ENCODE measurements around the gene LIPE.

Gene LIPE

GRCh38 chr19:42394751-42395150, 32.4 kb downstream of the LIPE start:
- H3K4me2 ChIP-seq (ENCODE audit: low read length), result no peak overlapping the region
- no peak overlapping the region for H3K4me3 ChIP-seq (ENCODE audit: low read length)
- H3K9me3 ChIP-seq (ENCODE audit: control insufficient read depth, insufficient read depth, low read length), result no peaks in the 10 kb centered on the region
- peaks cover 18% of the 10 kb centered on the region for H3K4me1 ChIP-seq (ENCODE audit: control insufficient read depth, low read length)
- no peaks in the 10 kb centered on the region for H4K20me1 ChIP-seq (ENCODE audit: control insufficient read depth, insufficient read depth, low read depth, low read length)
- 0 out of 2 replicates have a peak, but pooled peaks cover 3% of the 10 kb centered on the region for H3F3A ChIP-seq (ENCODE audit: control insufficient read depth, insufficient read depth)
- H3K27me3 ChIP-seq (ENCODE audit: control insufficient read depth, low read length), result peaks cover 12% of the 10 kb centered on the region
- TF ChIP-seq EZH2phosphoT487 (IDR thresholded peaks at IDR 0.05; ENCODE audit: borderline replicate concordance, low read length), result no peak
- no peak for TF ChIP-seq CTCF (IDR thresholded peaks at IDR 0.05; ENCODE audit: low read depth, low read length, poor library complexity, severe bottlenecking)
- peaks cover 12% of the 10 kb centered on the region for H3K79me2 ChIP-seq (ENCODE audit: control insufficient read depth, low read length)
- H3K9me2 ChIP-seq (replicated peaks; ENCODE audit: control insufficient read depth, low read length), result no peaks in the 10 kb centered on the region
- no peaks in the 10 kb centered on the region; the same call in 1 of the 2 replicates for H3K36me3 ChIP-seq (ENCODE audit: control insufficient read depth, low read length)
- H3K27ac ChIP-seq (ENCODE audit: low read depth, low read length), result no peak overlapping the region

DNA sequence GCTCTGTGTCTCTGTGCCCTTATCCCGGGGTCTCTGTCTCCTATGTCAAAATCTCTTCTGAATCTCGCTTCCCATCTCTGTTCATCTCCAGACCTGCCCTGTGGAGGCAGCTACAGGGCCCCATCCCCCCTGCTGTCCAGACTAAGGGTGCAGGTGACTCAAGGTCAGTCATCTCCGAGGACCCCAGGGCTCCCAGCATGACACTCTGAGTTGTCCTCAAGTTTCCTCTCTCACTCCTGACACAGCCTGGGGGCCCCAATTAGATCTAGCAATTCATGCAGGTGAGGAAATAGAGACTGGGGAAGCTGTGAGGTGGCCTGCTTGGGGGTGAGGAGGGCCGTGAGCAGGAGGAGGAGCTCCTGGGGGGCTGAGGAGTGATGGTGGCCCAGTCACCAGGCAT, 35.0 kb downstream of the LIPE start:
- no peaks in the 10 kb centered on the region for H4K20me1 ChIP-seq (ENCODE audit: control insufficient read depth, insufficient read depth, low read depth, low read length)
- no peaks in the 10 kb centered on the region; the same call in 1 of the 2 replicates for H3K36me3 ChIP-seq (ENCODE audit: control insufficient read depth, low read length)
- H3K79me2 ChIP-seq (ENCODE audit: control insufficient read depth, low read length), result peaks cover 1% of the 10 kb centered on the region

GRCh38 chr19:42389899-42390298, 37.3 kb downstream of the LIPE start, which contains the start of gene CNFN:
Gene CNFN (minus strand): TSS chr19:42390297. CDS start chr19:42389037, 1,260 bp downstream.
- Histone ChIP-seq H3K9me2 (replicated peaks; ENCODE audit: control insufficient read depth, low read length) (no peaks in the 10 kb centered on the region), H3K4me3 (ENCODE audit: low read length) (no peak within 1 kb of the TSS), H3K4me1 (ENCODE audit: control insufficient read depth, low read length) (peaks cover 9% of the 10 kb centered on the region), H3K79me2 (ENCODE audit: control insufficient read depth, low read length) (no peaks in the 10 kb centered on the region), H3K27ac (ENCODE audit: low read depth, low read length) (no peak within 1 kb of the TSS), H3F3A (ENCODE audit: control insufficient read depth, insufficient read depth) (no peaks in the 10 kb centered on the region), H3K36me3 (ENCODE audit: control insufficient read depth, low read length) (no peaks in the 10 kb centered on the region), H3K9me3 (ENCODE audit: control insufficient read depth, insufficient read depth, low read length) (no peaks in the 10 kb centered on the region), H3K27me3 (ENCODE audit: control insufficient read depth, low read length) (peaks cover 12% of the 10 kb centered on the region), H3K4me2 (ENCODE audit: low read length) (no peak within 1 kb of the TSS), H4K20me1 (ENCODE audit: control insufficient read depth, insufficient read depth, low read depth, low read length) (no peaks in the 10 kb centered on the region)
- TF ChIP-seq CTCF (IDR thresholded peaks at IDR 0.05; ENCODE audit: low read depth, low read length, poor library complexity, severe bottlenecking) (no peak), EZH2phosphoT487 (IDR thresholded peaks at IDR 0.05; ENCODE audit: borderline replicate concordance, low read length) (no peak)

More for the DNA sequence above, 35.0 kb downstream of the LIPE start:
- TF ChIP-seq EZH2phosphoT487 (IDR thresholded peaks at IDR 0.05; ENCODE audit: borderline replicate concordance, low read length), result no peak
- no peak for TF ChIP-seq CTCF (IDR thresholded peaks at IDR 0.05; ENCODE audit: low read depth, low read length, poor library complexity, severe bottlenecking)
- no peaks in the 10 kb centered on the region for H3K9me2 ChIP-seq (replicated peaks; ENCODE audit: control insufficient read depth, low read length)
- H3K4me3 ChIP-seq (ENCODE audit: low read length), result no peak overlapping the region
- H3K9me3 ChIP-seq (ENCODE audit: control insufficient read depth, insufficient read depth, low read length), result no peaks in the 10 kb centered on the region
- H3K4me2 ChIP-seq (ENCODE audit: low read length), result no peak overlapping the region
- H3K27me3 ChIP-seq (ENCODE audit: control insufficient read depth, low read length), result peaks cover 12% of the 10 kb centered on the region
- 0 out of 2 replicates have a peak, but pooled peaks cover 3% of the 10 kb centered on the region for H3F3A ChIP-seq (ENCODE audit: control insufficient read depth, insufficient read depth)
- no peak overlapping the region for H3K27ac ChIP-seq (ENCODE audit: low read depth, low read length)
- peaks cover 12% of the 10 kb centered on the region for H3K4me1 ChIP-seq (ENCODE audit: control insufficient read depth, low read length)
